ENCODE data around the gene MYRF.

DNA sequence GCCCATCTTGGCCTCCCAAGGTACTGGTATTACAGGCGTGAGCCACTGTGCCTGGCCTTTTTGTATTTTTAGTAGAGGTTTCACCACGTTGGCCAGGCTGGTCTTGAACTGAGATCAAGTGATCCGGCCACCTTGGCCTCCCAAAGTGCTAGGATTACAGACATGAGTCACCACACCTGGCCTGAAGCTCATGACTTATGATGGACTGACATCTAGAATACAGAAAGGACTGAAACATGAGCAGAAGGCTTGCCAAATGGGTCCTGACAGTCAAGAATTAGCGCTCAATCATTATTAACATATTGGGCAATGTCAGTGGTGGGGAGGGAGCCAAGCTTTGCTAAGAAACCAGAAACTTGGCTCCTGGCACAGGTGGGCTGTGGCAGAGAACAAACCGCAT, 59.4 kb downstream of the MYRF start:
- TF ChIP-seq EP300 (IDR thresholded peaks at IDR 0.05; ENCODE audit: borderline replicate concordance) (no peak), RAD21 (IDR thresholded peaks at IDR 0.05; ENCODE audit: low read depth) (no peak), FOXM1 (IDR thresholded peaks at IDR 0.05; ENCODE audit: borderline replicate concordance, low read depth) (no peak), CEBPB (IDR thresholded peaks at IDR 0.05) (no peak)
- TF ChIP-seq, protein P1, sequence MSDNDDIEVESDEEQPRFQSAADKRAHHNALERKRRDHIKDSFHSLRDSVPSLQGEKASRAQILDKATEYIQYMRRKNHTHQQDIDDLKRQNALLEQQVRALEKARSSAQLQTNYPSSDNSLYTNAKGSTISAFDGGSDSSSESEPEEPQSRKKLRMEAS (IDR thresholded peaks at IDR 0.05) = no peak
